Hindlimb muscle (tissue), 1 donor: ENCODE results near the gene TIAM1. TPM values are rescaled to one million over a fixed set of nuclear protein-coding genes. Genes with fewer than 3 reads are reported as not detected.
A peak's percentile ranks its signal among the peaks of the same experiment; 100 is the strongest.

Experiments used
- DNase-seq: peaks from one replicate; pipeline ENCODE4 v3.0.0-alpha.2; 2013
- polyA plus RNA-seq: library from polyadenylated mRNA; unstranded; fragments of 120-200 nt; gene quantifications from one replicate; pipeline ENCODE4 v1.2.1, GENCODE V29; 2013; ENCODE audit not compliant: insufficient read length

The TIAM1 gene
- polyA plus RNA-seq, result 11.9 TPM

GRCh38 chr21:31343680-31344480 is at the start of gene TIAM1:
Gene TIAM1, minus strand, starts transcription at chr21:31344261. Its CDS starts 77,289 bp downstream, at chr21:31266972.
- peak; percentile 86 for DNase-seq

DNA sequence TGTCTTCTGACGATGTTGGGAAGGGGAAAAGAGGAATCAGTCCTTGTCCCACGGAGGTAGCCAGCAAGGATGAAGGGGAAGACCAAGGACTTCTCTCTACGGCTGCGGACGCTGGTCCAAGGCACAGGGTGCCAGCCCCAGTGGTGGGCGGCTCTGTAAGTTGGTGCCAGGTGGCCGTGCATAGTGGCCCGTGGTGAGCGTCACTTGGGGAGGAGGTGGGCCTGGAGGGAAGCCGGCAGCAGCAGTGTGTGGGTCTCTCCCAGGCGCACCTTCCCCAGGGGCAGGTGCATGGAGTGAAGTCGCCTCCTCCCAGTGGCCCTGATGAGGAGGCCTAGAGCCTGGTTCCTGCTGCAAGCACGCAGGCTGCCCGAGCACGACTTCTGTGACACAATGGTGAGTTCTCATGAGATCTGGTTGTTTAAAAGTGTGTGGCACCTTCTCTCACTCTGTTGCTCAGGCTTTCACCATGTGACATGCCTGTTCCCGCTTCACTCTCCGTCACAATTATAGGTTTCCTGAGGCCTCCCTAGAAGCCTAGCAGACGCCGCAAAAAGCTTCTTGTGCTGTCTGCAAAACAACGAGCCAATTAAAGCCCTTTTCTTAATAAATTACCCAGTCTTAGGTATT is 43.6 kb upstream of the TIAM1 start:
- DNase-seq, result no peak

DNA sequence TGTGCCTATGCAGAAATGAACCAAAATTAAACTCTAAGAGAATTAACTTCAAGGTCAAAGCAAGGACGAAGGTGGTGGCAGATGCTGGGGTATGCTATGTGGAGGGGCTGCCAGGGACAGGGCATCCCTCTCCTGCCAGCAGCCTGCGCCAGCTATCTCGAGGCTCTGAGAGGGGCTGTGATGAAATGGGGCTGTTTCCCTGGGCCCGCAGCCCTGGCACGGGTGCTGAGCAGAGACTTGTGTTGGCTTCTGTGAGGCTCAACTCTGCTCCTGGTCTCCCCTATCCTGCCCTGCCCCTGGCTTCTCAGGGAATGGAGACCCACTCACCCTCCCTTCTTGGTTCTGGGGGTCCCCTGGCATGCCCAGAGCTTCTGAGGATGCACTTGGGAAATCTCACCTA is 41.9 kb upstream of the TIAM1 start:
- no peak for DNase-seq

- DNase-seq, result no peak
Observed at GRCh38 chr21:31383770-31384169, 39.7 kb upstream of the TIAM1 start.

DNA sequence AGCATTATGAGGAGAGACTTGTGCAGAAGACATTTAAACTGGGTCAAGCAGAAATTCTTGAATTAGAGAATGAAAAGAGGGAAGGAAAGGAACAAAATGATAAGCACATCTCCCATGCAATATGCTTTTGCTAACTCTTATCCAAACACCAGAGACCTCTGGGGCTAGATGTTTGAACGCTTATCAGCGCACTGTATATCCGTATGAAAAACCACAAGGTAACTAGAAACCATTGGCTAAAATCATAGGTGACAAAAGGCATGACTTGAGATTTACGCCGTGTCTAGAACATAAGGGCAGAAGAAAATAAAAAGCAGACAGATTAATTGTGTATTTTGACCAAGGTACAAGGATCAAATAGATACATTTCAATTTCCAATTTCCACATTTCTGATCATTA is 38.0 kb upstream of the TIAM1 start:
- DNase-seq, result no peak

DNA sequence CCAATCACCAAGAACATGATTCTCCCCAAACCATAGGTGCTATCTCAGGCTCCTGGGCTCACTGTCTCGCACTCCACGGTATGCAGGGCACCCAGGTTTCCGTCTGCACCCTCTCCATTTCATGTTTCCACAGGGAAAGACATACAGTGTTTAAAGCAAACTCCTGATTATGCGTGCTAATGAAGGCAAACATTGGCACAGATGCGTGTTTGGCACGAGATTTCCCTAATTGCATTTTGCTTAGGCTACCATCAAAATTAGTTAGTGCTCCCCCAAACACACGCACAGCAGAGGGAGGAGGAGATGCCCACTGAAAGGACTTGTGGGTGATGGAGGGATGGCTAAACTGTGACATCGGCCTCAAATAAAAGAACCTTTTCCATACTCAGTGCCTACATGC is 32.2 kb upstream of the TIAM1 start:
- no peak for DNase-seq

GRCh38 chr21:31374395-31374794 is 30.3 kb upstream of the TIAM1 start:
- DNase-seq, result no peak

DNA sequence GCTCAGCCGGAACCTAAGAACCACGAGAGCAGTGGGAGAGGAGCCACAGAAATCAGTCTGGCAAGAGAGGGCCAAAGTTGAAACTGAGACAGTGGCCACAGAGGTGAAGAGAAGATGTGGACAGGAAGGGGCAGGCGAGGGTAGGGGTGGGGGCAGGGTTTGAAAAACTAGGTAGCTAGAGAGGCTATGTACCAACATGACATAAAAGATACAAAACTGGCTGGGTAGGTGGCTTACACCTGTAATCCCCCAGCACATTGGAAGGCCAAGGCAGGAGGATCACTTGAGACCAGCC is 28.4 kb upstream of the TIAM1 start:
- no peak for DNase-seq

- DNase-seq, result peak; percentile 18
Observed at GRCh38 chr21:31371715-31372470, 27.8 kb upstream of the TIAM1 start.

- peak; percentile 69 for DNase-seq
Observed at GRCh38 chr21:31370893-31371544, 27.0 kb upstream of the TIAM1 start.

GRCh38 chr21:31370281-31370892 is 26.3 kb upstream of the TIAM1 start:
- DNase-seq, result no peak

DNA sequence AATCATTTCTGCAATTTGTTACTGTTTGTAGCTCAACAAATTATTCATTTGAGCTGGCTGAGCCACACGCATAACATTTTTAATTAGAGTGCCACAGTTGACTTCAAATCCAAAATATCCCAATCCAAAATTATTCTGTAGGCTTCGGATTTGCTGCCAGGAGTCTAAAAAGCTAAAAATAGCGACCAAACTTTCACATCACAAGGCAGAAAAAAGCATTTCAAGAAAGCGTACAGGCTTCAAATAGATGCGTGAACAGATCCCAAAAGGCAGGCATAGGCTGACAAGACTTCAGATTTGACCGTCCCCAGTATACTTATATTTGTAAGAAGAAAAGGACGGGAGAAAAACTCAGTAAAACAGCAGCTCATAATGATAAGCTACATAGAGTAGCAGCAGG is 24.3 kb upstream of the TIAM1 start:
- no peak for DNase-seq

GRCh38 chr21:31367801-31368200 is 23.7 kb upstream of the TIAM1 start:
- DNase-seq, result no peak

DNA sequence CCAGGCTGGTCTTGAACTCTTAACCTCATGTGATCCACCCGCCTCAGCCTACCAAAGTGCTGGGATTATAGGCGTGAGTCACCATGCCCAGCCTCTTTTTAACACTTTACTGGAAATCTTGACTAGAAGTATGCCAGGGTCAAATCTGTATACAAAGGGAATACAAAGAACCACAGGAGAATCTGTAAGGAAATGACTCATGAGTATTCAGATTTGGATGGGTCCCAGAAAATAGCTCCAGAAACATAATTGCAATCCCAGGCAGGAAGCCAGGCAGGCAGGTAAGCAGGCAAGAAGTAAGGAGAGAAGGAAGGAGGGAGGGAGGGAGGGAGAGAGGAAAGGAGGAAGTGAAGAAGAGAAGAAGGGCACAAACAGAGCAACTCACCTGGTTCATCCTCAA is 22.8 kb upstream of the TIAM1 start:
- no peak for DNase-seq

DNA sequence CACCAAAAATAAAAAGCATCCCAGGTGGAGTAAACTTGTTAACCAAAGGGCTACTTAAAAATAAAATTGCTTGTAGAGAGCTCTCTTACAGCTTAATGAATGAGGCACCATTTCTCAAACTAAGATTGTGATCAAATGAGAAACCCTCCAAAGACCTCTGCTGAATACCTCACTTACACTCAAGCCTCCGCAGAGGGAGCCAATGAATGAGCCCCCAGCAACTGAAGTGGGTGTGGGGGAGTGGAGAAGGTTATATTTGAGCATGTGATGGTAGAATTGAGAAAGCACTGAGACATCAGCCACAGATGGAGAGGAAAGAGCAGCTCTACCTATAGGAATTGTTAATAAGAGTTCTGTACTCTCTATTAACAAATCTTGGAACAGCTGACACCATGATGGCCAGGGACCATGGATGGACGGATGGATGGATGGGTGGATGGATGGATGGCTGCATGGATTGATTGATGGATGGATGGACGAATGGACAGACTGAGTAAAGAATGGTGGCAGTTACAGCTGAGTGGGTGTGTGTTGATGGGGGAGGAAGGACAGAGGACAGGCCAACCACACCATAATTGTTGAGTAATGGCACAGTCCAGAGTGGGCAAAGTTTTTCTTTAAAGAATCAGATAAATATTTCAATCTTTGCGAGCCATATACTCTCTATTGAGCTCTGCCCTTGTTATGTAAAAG is 20.3 kb upstream of the TIAM1 start:
- DNase-seq, result no peak

GRCh38 chr21:31363720-31364119 is 19.7 kb upstream of the TIAM1 start:
- no peak for DNase-seq

- DNase-seq, result no peak
Observed at GRCh38 chr21:31360717-31361116, 16.7 kb upstream of the TIAM1 start.

GRCh38 chr21:31358158-31358557 is 14.1 kb upstream of the TIAM1 start:
- DNase-seq, result no peak

DNA sequence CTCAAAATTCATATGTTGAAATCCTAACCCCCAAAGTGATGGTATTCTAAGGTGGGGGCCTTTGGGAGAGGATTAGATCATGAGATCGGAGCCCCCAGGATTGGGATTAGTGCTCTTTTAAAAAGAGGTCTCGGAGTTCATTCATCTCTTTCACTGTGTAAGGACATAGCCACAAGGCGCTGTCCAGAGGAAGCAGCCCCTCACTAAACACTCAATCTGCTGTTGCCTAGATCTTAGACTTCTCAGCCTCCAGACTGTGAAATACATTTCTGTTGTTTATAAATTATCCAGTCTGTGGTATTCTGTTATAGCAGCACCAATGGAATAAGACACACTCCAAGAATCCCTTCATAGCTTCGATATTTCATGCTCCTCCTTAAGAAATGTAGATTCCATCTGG is 12.4 kb upstream of the TIAM1 start:
- DNase-seq, result no peak

GRCh38 chr21:31354604-31355443 is 10.8 kb upstream of the TIAM1 start:
- no peak for DNase-seq

GRCh38 chr21:31354122-31354521 is 10.1 kb upstream of the TIAM1 start:
- no peak for DNase-seq
